HepG2 (cell line): ENCODE measurements around the gene SKIDA1. TPM values are rescaled to one million over a fixed set of nuclear protein-coding genes. Genes with fewer than 3 reads are reported as not detected.

Source experiments
- CBFB ChIP-seq: sonication (generic); formaldehyde crosslinking; IDR thresholded peaks from 2 replicates; pipeline ENCODE4 v1.4.0; 2020; ENCODE audit warnings: missing genetic modification reagents
- FOXP1 ChIP-seq, 2 experiments: fragments of 450-650 bp in 1 of 2; IDR thresholded peaks; 2 replicates each; pipeline ENCODE4 v1.6.1; 2017 to 2018; ENCODE audit warnings: antibody characterized with exemption in 1 of 2
- GATAD1 ChIP-seq: IDR thresholded peaks from 2 replicates; pipeline ENCODE4 v1.6.1; 2016; ENCODE audit warnings: missing genetic modification reagents, missing compliant biosample characterization
- HCFC1 ChIP-seq: fragments of 150-350 bp; IDR thresholded peaks from 2 replicates; pipeline ENCODE4 v1.6.1; 2014; ENCODE audit warnings: low read depth, low read length
- HHEX ChIP-seq: IDR thresholded peaks from 2 replicates; pipeline ENCODE4 v1.6.1; 2016; ENCODE audit warnings: control low read depth
- HNRNPLL ChIP-seq: fragments of 200-400 bp; formaldehyde crosslinking; IDR thresholded peaks from 2 replicates; pipeline ENCODE4 v1.6.1; 2017; ENCODE audit warnings: mild to moderate bottlenecking, low read depth, low read length; ENCODE audit not compliant: poor library complexity, severe bottlenecking
- KDM4B ChIP-seq: sonication (generic); formaldehyde crosslinking; IDR thresholded peaks from 2 replicates; pipeline ENCODE4 v1.4.0; 2020; ENCODE audit warnings: missing genetic modification reagents
- KMT2A ChIP-seq: sonication (generic); formaldehyde crosslinking; IDR thresholded peaks from 2 replicates; pipeline ENCODE4 v1.4.0; 2020; ENCODE audit warnings: missing genetic modification reagents
- MATR3 ChIP-seq: sonication (generic); formaldehyde crosslinking; IDR thresholded peaks from 2 replicates; pipeline ENCODE4 v1.4.0; 2020; ENCODE audit warnings: missing genetic modification reagents
- NR2F1 ChIP-seq, 2 experiments: fragments of 450-650 bp in 1 of 2; formaldehyde crosslinking in 1 of 2; IDR thresholded peaks; 2 replicates each; pipeline versions ENCODE4 v1.5.0 to v1.6.1; 2016 to 2020; ENCODE audit warnings: mild to moderate bottlenecking in 1 of 2, missing compliant biosample characterization in 1 of 2, missing genetic modification reagents in 1 of 2, moderate library complexity in 1 of 2
- POLR2AphosphoS5 ChIP-seq: IDR thresholded peaks from 2 replicates; pipeline ENCODE4 v1.6.1; 2012; ENCODE audit warnings: low read depth, low read length
- ZBTB8A ChIP-seq: sonication (generic); formaldehyde crosslinking; IDR thresholded peaks from 2 replicates; pipeline ENCODE4 v1.4.0; 2020; ENCODE audit warnings: mild to moderate bottlenecking, low read depth, missing genetic modification reagents, borderline replicate concordance
- ZNF143 ChIP-seq: sonication (generic); formaldehyde crosslinking; IDR thresholded peaks from 2 replicates; pipeline ENCODE4 v1.4.0; 2020; ENCODE audit warnings: missing genetic modification reagents
- polyA plus RNA-seq, 8 experiments: library from polyadenylated mRNA; depleted of rRNA in 3 of 8; stranded (reverse) in 7 of 8; unstranded in 1 of 8; fragments of >200 nt; fragmentation: Illumina TruSeq in 4 of 8; extraction: Trizol in 4 of 8; gene quantifications; 2 replicates each; pipeline versions ENCODE4 v1.2.1 to v1.2.3, GENCODE V29; 2011 to 2016; ENCODE audit warnings: low read depth in 4 of 8, missing spikeins in 1 of 8, mixed read lengths in 1 of 8; ENCODE audit not compliant: insufficient read depth in 1 of 8
- total RNA-seq, 5 experiments: library from RNA; depleted of rRNA; stranded (reverse); fragments of >200 nt; fragmentation: Illumina TruSeq; extraction: Trizol; gene quantifications; 2 replicates each; pipeline ENCODE4 v1.2.3, GENCODE V29; 2016; ENCODE audit warnings: low read depth in 1 of 5
- TF ChIP-seq, protein P1 (sequence below): sonication (generic); formaldehyde crosslinking; IDR thresholded peaks from 2 replicates; pipeline ENCODE4 v1.8.0; 2022; ENCODE audit warnings: missing genetic modification reagents, mild to moderate bottlenecking, moderate library complexity, borderline replicate concordance
- TF ChIP-seq, protein P2 (sequence below): sonication (generic); formaldehyde crosslinking; IDR thresholded peaks from 2 replicates; pipeline ENCODE4 v1.4.0; 2020; ENCODE audit warnings: low read depth, mild to moderate bottlenecking, missing genetic modification reagents
- TF ChIP-seq, protein P3 (sequence below): sonication (generic); formaldehyde crosslinking; conservative IDR thresholded peaks from 2 replicates; pipeline ENCODE4 v1.8.1; 2023; ENCODE audit warnings: missing genetic modification reagents
- TF ChIP-seq, protein P4 (sequence below): IDR thresholded peaks from 2 replicates; pipeline ENCODE4 v1.6.1; 2012; ENCODE audit warnings: low read length, improper control_type of control experiment
- TF ChIP-seq, protein P5 (sequence below): sonication (generic); formaldehyde crosslinking; IDR thresholded peaks from 2 replicates; pipeline ENCODE4 v1.4.0; 2020; ENCODE audit warnings: missing genetic modification reagents, borderline replicate concordance

SKIDA1 gene
- total and polyA plus RNA-seq, 2 of the 13 experiments (the other 11 are each of a cell fraction or from before 2014, with no cell fraction given): 0.73 to 1.5 TPM

DNA sequence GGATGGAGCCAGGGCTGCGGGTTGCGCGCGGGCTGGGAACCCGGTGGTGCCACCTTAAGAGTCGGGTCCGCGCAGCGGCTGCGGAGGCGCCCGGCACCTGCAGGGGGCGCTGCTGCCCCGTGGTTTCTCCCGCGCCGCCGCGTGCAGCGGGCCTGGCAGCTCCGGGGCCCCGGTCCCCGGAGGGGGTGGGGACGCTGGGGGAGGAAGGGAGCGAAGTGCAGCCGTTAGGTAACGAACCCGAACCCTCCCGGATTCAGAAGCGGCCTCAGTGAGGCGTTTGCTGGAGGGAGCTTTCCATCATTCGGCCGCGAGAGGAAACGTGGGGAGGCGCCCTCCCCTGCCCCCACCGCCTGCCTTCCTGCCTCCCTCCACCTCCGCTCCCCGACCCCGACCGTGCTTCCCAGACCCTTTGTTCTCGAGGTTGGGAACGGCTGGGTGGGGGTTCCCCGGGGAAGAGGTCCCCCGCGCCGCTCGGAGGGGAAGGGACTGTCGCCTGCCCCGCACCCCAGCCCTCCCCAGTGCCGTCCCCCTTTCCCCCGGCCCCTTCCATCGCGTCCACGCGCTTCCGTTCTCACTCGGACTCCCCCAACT, 29.6 kb downstream of the SKIDA1 start (continued):
- TF ChIP-seq, protein P1, sequence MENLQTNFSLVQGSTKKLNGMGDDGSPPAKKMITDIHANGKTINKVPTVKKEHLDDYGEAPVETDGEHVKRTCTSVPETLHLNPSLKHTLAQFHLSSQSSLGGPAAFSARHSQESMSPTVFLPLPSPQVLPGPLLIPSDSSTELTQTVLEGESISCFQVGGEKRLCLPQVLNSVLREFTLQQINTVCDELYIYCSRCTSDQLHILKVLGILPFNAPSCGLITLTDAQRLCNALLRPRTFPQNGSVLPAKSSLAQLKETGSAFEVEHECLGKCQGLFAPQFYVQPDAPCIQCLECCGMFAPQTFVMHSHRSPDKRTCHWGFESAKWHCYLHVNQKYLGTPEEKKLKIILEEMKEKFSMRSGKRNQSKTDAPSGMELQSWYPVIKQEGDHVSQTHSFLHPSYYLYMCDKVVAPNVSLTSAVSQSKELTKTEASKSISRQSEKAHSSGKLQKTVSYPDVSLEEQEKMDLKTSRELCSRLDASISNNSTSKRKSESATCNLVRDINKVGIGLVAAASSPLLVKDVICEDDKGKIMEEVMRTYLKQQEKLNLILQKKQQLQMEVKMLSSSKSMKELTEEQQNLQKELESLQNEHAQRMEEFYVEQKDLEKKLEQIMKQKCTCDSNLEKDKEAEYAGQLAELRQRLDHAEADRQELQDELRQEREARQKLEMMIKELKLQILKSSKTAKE (CRISPR knock-in tag): 0 out of 2 replicates have a peak, but pooled peaks have one; percentile 55
- no peak; the same call in 1 of the 2 replicates for TF ChIP-seq ZBTB8A (CRISPR knock-in tag)
- TF ChIP-seq, protein P2, sequence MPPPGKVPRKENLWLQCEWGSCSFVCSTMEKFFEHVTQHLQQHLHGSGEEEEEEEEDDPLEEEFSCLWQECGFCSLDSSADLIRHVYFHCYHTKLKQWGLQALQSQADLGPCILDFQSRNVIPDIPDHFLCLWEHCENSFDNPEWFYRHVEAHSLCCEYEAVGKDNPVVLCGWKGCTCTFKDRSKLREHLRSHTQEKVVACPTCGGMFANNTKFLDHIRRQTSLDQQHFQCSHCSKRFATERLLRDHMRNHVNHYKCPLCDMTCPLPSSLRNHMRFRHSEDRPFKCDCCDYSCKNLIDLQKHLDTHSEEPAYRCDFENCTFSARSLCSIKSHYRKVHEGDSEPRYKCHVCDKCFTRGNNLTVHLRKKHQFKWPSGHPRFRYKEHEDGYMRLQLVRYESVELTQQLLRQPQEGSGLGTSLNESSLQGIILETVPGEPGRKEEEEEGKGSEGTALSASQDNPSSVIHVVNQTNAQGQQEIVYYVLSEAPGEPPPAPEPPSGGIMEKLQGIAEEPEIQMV (CRISPR knock-in tag): peak; percentile 39; the same call in 1 of the 2 replicates
- peak; percentile 97 for TF ChIP-seq KMT2A (CRISPR knock-in tag)
- peak; percentile 97 for TF ChIP-seq KDM4B (CRISPR knock-in tag)
- TF ChIP-seq, protein P3, sequence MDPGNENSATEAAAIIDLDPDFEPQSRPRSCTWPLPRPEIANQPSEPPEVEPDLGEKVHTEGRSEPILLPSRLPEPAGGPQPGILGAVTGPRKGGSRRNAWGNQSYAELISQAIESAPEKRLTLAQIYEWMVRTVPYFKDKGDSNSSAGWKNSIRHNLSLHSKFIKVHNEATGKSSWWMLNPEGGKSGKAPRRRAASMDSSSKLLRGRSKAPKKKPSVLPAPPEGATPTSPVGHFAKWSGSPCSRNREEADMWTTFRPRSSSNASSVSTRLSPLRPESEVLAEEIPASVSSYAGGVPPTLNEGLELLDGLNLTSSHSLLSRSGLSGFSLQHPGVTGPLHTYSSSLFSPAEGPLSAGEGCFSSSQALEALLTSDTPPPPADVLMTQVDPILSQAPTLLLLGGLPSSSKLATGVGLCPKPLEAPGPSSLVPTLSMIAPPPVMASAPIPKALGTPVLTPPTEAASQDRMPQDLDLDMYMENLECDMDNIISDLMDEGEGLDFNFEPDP (CRISPR knock-in tag): no peak
- no peak for TF ChIP-seq HCFC1
- TF ChIP-seq MATR3 (CRISPR knock-in tag): no peak
- TF ChIP-seq NR2F1 (CRISPR knock-in tag; IDR thresholded peaks at IDR 0.05): peak in 1 of 2 experiments; percentile 52; a peak in 1 of 4 replicates
- TF ChIP-seq, protein P4, sequence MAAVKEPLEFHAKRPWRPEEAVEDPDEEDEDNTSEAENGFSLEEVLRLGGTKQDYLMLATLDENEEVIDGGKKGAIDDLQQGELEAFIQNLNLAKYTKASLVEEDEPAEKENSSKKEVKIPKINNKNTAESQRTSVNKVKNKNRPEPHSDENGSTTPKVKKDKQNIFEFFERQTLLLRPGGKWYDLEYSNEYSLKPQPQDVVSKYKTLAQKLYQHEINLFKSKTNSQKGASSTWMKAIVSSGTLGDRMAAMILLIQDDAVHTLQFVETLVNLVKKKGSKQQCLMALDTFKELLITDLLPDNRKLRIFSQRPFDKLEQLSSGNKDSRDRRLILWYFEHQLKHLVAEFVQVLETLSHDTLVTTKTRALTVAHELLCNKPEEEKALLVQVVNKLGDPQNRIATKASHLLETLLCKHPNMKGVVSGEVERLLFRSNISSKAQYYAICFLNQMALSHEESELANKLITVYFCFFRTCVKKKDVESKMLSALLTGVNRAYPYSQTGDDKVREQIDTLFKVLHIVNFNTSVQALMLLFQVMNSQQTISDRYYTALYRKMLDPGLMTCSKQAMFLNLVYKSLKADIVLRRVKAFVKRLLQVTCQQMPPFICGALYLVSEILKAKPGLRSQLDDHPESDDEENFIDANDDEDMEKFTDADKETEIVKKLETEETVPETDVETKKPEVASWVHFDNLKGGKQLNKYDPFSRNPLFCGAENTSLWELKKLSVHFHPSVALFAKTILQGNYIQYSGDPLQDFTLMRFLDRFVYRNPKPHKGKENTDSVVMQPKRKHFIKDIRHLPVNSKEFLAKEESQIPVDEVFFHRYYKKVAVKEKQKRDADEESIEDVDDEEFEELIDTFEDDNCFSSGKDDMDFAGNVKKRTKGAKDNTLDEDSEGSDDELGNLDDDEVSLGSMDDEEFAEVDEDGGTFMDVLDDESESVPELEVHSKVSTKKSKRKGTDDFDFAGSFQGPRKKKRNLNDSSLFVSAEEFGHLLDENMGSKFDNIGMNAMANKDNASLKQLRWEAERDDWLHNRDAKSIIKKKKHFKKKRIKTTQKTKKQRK: no peak
- TF ChIP-seq, protein P5, sequence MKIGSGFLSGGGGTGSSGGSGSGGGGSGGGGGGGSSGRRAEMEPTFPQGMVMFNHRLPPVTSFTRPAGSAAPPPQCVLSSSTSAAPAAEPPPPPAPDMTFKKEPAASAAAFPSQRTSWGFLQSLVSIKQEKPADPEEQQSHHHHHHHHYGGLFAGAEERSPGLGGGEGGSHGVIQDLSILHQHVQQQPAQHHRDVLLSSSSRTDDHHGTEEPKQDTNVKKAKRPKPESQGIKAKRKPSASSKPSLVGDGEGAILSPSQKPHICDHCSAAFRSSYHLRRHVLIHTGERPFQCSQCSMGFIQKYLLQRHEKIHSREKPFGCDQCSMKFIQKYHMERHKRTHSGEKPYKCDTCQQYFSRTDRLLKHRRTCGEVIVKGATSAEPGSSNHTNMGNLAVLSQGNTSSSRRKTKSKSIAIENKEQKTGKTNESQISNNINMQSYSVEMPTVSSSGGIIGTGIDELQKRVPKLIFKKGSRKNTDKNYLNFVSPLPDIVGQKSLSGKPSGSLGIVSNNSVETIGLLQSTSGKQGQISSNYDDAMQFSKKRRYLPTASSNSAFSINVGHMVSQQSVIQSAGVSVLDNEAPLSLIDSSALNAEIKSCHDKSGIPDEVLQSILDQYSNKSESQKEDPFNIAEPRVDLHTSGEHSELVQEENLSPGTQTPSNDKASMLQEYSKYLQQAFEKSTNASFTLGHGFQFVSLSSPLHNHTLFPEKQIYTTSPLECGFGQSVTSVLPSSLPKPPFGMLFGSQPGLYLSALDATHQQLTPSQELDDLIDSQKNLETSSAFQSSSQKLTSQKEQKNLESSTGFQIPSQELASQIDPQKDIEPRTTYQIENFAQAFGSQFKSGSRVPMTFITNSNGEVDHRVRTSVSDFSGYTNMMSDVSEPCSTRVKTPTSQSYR (CRISPR knock-in tag): peak; percentile 98
- no peak for TF ChIP-seq HHEX
- TF ChIP-seq CBFB: peak; percentile 92
- peak; percentile 93 for TF ChIP-seq POLR2AphosphoS5
- peak; percentile 58 for TF ChIP-seq ZNF143 (CRISPR knock-in tag)
- TF ChIP-seq FOXP1 (IDR thresholded peaks at IDR 0.05): no peak
- peak; percentile 43; the same call in 1 of the 2 replicates for TF ChIP-seq FOXP1 (CRISPR knock-in tag; IDR thresholded peaks at IDR 0.05)
- peak; percentile 73 for TF ChIP-seq GATAD1 (CRISPR knock-in tag)
- TF ChIP-seq HNRNPLL: peak; percentile 67
